ENCODE results near the gene OR11H6.

Gene OR11H6

DNA sequence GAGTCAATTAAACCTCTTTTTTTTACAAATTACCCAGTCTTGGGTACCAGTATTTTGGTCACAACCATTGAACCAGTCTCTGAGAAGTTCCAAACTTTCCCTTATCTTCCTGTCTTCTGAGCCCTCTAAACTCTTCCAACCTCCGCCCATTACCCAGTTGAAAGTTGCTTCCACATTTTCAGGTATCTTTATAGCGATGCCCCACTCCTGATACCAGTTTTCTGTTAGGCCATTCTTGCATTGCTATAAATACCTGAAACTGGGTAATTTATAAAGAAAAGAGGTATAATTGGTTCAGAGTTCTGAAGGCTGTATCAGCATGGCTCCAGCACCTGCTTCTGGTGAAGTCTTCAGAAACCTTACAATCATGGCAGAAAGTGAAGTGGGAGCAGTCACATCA lies 50.6 kb downstream of the OR11H6 start:
- no peak for DNase-seq

All from NCI-H1436 treated with DMSO at 0.1 percent for 48 hours (cell line).